GM18867 (cell line): ENCODE measurements around the gene TMEM59L.
"Not testable (repeated sequence)": the region's sequence is repeated elsewhere in the genome, so short reads cannot be mapped to it uniquely, and the experiment has no call there.

Experiments
- ATAC-seq: cut with Tn5 transposase; IDR thresholded peaks from one replicate; pipeline ENCODE4 v1.9.1; 2021; ENCODE audit warnings: mild to moderate bottlenecking, moderate library complexity; ENCODE audit not compliant: unreplicated experiment

TMEM59L gene

DNA sequence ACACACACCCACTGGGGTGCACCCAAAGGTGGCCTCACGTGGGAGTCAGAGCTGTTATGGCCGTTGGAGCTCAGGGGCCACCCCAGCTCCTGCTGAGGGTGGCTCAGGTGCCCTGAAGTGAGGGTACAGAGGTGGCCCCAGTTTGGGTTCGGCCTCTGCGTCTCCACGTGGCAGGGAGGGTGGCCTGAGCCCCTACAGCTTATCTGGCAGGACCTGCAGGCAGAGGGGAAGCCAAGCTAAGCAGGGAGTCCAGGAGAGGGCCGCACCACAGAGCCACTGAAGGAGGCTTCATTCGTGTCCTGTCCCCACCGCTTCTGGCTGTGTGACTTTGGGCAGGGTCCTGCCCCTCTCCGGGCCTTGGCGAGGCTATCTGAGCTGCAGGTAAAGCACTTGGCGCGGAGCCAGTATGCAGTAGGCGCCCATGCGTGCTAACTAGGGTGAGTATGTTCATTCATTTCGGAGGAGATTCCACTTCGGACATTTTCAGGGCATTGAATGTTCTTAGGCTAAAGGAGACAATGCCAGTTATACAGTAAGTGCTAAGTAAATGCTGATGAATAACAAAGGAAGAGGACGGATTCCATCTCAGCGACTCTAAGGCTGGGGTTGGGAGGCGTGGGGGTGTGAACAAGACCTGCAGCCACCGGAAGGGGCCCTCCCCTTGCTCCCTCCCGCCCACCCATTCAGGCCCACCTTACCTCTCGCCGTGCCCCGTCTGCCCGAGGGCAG, 19.1 kb upstream of the TMEM59L start:
- ATAC-seq: no peak

GRCh38 chr19:18594096-18594823, 18.4 kb upstream of the TMEM59L start:
- no peak for ATAC-seq

GRCh38 chr19:18594824-18595373, 17.8 kb upstream of the TMEM59L start:
- ATAC-seq: no peak

GRCh38 chr19:18595475-18595874, 17.2 kb upstream of the TMEM59L start:
- no peak for ATAC-seq

DNA sequence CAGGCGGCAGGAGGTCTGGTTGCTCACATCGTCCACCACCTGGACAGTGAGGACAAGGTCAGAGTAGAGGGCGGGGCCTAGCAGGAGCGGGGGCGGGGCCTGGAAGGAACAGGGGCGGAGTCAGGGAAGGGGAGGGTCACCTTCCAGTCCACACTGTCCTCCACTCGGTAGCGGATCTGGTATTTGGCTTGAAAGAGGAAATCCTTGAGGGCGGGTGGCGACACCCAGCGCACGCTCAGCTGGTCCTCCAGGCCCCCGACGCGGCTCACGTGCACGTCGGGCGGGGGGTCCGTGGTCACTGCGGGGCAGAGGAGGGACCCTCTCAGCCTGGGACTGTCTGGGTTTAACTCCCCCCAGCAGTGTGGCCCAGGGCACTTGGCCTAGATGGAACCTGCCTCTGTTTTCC, 15.9 kb upstream of the TMEM59L start:
- no peak for ATAC-seq

DNA sequence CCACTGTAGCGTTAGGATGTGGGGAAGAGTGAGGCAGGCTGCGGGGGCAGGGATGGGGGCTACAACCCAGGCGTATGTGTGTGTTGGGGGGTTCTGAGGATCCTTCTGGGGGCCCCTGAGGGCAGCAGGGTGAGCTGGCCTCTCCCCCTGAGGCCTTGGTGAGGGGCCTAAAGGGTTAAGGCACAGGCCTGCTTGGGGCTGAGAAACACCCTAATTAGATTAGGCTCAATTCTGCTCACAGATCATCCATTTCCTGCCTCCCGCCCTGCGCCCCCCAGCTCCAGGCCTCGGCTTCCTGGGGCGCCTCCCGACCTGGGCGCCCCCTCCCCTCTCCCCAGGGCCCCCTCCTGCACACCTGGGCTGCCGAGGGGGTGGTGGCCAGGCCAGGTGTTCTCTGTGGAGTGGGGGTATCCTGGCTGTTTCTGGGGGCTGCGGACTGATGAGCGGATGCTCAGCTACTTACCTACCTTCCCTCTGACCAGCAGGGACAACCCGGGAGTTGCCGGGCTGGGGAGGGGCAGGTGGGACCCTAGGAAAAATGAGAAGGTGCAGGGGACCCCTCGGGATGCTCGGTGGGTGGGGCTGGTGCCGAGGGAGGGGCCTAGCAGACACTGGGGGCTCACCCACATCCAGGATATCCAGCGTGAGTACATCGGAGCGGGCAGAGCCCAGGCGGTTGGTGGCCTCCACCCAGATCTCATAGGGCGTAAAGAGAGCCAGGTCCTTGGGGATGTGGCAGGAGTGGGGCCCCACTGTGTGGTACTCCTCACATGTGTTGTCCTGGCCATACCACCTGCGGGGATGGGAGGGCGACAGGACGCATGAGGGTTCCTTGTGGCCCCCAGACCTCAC, 14.6 kb upstream of the TMEM59L start:
- ATAC-seq: no peak

DNA sequence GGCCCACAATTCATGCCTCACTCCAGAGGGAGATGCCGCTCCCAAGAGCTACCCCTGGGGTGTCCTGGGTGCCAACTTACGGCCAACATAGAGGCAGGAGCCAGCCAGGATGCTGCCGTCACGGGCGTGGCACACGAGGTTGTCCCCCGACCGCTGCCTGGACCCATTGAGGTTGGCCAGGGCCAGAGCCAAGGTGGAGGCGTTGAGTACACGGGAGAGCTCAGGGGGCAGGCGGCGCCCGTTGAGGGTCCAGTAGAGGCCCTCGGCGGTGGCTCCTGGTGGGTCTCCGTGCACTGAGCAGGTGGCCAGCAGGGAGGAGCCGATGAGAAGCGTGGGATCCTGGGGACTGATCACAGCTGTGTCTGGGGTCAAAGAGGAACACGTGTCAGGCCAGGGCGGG, 13.2 kb upstream of the TMEM59L start:
- no peak for ATAC-seq

GRCh38 chr19:18600692-18601397, 11.8 kb upstream of the TMEM59L start:
- not testable (repeated sequence) for ATAC-seq

- ATAC-seq: no peak
Measured at GRCh38 chr19:18601875-18602274, 10.8 kb upstream of the TMEM59L start.

- ATAC-seq: no peak
Measured at GRCh38 chr19:18603255-18603957, 9.3 kb upstream of the TMEM59L start.

DNA sequence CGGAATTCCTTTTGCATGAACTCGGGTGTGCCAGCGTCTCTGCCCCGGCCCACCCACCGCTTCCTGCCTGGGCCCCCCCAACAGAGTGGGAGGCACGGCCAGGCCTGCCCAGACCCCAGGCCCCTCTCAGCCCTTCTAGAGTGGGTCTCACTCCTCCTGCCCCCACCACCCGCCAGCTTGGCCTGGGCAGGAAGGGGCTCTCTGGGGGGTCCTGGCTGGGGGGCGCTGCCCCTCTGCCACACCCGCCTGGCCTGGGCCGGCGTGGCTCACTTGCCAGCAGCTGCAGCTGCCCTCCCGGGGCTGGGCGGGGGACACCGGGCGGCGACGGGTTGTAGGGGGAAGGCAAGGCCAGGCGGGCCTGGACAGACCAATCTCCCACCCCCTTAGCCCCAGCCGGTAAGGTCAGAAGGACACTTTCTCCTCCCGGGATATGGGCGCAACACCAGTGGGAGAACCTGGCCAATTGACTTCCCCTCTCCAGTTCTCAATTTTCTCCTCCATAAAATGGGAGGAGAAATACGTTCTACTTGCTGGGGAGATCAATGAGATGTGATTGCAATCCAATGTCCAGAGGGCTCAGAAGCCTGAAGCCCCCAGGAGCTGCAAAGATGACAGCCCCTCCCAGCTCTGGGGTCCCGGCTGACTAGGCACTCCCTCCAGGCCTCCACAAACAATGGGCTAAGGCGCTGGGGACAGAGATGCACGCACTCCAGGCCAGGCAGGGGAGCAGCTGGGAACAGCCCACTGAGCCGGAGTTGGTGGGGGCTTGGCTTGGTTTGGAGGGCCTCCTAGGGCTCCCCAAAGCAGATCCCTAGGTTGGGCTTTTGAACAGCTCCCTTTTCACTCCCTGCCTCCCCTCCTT, 8.5 kb upstream of the TMEM59L start:
- ATAC-seq: no peak

- no peak for ATAC-seq
Measured at GRCh38 chr19:18604820-18605159, 7.9 kb upstream of the TMEM59L start.

- ATAC-seq: no peak
Measured at GRCh38 chr19:18605196-18605545, 7.5 kb upstream of the TMEM59L start.

DNA sequence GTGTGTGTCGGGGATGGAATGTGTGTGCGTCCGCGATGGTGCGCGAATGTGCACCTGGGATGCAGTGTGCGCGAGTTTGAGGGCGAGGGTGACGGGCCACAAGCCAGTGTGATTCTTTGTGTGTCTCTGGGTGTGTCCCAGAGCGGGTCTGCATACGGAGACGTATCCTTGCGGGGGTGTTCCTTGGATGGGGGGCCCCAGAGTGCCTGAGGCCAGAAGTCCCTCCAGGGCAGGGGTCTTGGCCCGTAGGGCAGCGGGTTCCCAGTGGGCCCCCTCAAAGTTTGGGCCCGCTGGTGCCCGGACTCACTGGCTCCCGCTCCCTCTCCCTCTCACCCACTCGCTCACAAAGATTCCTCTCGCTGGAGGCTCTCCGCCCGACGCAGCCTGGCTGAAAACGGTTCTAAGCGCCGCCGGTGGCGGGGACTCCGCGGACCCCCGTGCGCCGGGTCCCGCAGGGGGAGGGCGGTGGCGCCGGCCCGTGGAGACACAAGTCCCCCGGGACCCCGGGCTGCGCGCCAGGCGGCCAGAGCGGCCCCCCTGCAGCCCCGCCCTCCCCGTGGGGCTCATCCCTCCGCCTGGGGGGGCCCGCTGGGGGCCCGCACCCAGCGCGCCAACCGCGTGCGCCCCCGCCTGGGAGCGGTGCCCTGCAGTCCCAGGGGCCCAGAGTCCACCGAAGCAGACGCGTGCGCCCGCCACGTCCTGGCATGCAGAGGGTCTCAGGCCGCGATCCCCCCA, 7.0 kb upstream of the TMEM59L start:
- ATAC-seq: no peak

GRCh38 chr19:18606281-18607225, 6.1 kb upstream of the TMEM59L start, which contains the start of gene CRLF1:
CRLF1 (minus strand) TSS chr19:18606799; CDS start chr19:18606656, 143 bp downstream.
- ATAC-seq: no peak

DNA sequence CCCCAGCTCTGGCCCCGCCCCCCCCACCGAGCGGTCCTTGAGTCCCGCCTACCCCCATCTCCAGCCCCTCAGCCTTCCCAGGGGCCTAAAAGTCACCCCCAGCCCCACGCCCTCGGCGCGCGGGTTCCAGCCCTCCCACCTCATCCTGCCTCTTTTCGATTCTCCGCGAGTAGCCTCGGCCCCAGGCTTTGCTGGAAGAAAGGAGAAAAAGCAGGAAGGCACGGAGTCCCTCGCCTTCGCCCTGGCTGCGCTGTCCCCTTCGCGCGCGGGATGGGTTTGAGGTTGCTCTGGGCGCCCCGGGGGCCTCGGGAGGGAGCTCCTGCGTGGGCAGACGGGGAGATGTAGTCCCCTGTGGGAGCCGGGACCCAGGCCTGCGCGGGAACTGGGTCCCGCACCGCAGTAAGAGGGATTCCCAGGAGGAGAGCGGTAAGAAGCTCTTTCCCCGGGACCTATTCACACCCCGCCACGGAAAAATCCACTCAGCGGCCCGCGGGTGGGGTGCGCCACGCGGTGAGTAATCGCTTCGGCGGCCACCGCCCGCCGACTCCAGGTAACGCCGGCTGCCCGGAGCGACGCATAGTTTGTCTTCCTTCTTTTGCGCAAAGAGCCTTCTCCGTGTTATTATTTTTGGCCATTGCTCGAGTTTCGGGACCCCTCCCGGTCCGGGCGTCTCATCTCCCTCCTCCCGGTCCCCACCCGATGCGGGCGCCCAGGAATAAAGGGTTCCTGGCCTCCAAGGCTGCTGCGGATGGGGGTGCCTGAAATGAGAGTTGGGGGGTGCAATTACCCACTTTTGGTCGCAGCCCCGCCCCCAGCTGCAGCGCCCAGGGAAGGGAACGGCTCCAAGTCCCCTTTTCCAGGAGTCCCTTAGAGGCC, 5.2 kb upstream of the TMEM59L start:
- ATAC-seq: no peak
